Hepatic stellate cell (primary cell): ENCODE measurements around the gene CRIM1.

Experiments used
- DNase-seq: peaks from one replicate; pipeline ENCODE4 v3.0.0; 2011; ENCODE audit warnings: low spot score

CRIM1 gene

GRCh38 chr2:36371928-36372391 is 16.4 kb downstream of the CRIM1 start:
- DNase-seq: peak; percentile 31

- no peak for DNase-seq
Measured at GRCh38 chr2:36373149-36373926, 17.8 kb downstream of the CRIM1 start.

GRCh38 chr2:36374585-36374984 is 19.0 kb downstream of the CRIM1 start:
- no peak for DNase-seq

- DNase-seq: no peak
Measured at GRCh38 chr2:36376319-36376765, 20.8 kb downstream of the CRIM1 start.

- DNase-seq: no peak
Measured at GRCh38 chr2:36376992-36377738, 21.6 kb downstream of the CRIM1 start.

- DNase-seq: no peak
Measured at GRCh38 chr2:36379710-36380448, 24.3 kb downstream of the CRIM1 start.

GRCh38 chr2:36380624-36381481 is 25.3 kb downstream of the CRIM1 start:
- DNase-seq: peak; percentile 43

GRCh38 chr2:36381993-36382392 is 26.4 kb downstream of the CRIM1 start:
- DNase-seq: no peak

- DNase-seq: no peak
Measured at GRCh38 chr2:36382472-36382871, 26.9 kb downstream of the CRIM1 start.

- no peak for DNase-seq
Measured at GRCh38 chr2:36383726-36384125, 28.1 kb downstream of the CRIM1 start.

- no peak for DNase-seq
Measured at GRCh38 chr2:36384454-36384853, 28.9 kb downstream of the CRIM1 start.

- DNase-seq: no peak
Measured at GRCh38 chr2:36385603-36386002, 30.0 kb downstream of the CRIM1 start.

- no peak for DNase-seq
Measured at GRCh38 chr2:36387258-36387916, 31.8 kb downstream of the CRIM1 start.

GRCh38 chr2:36388472-36388871 is 32.9 kb downstream of the CRIM1 start:
- DNase-seq: no peak

- DNase-seq: peak; percentile 24
Measured at GRCh38 chr2:36389091-36389564, 33.5 kb downstream of the CRIM1 start.

- DNase-seq: no peak
Measured at GRCh38 chr2:36389577-36389976, 34.0 kb downstream of the CRIM1 start.

GRCh38 chr2:36392571-36393255 is 37.1 kb downstream of the CRIM1 start:
- no peak for DNase-seq

- DNase-seq: no peak
Measured at GRCh38 chr2:36393738-36394256, 38.2 kb downstream of the CRIM1 start.

GRCh38 chr2:36394804-36395203 is 39.2 kb downstream of the CRIM1 start:
- no peak for DNase-seq

GRCh38 chr2:36395866-36396265 is 40.3 kb downstream of the CRIM1 start:
- DNase-seq: no peak
